Fibroblast of lung (primary cell): ENCODE data around the gene TMEM134.

Experiments used
- EZH2 ChIP-seq: IDR thresholded peaks from 2 replicates; pipeline ENCODE4 v1.5.1; 2012; ENCODE audit warnings: low read length, control low read depth, mild to moderate bottlenecking; ENCODE audit errors: missing control alignments
- TF ChIP-seq, protein P1 (sequence below), 2 donors: IDR thresholded peaks in 1 of 2; conservative IDR thresholded peaks in 1 of 2; 1 replicate in 1 of 2; 2 replicates in 1 of 2; pipeline ENCODE4 v1.5.1; 2011 to 2012; ENCODE audit warnings: low read length in 2 of 2, control low read depth in 1 of 2, inconsistent platforms in 1 of 2, low read depth in 1 of 2, mild to moderate bottlenecking in 1 of 2

DNA sequence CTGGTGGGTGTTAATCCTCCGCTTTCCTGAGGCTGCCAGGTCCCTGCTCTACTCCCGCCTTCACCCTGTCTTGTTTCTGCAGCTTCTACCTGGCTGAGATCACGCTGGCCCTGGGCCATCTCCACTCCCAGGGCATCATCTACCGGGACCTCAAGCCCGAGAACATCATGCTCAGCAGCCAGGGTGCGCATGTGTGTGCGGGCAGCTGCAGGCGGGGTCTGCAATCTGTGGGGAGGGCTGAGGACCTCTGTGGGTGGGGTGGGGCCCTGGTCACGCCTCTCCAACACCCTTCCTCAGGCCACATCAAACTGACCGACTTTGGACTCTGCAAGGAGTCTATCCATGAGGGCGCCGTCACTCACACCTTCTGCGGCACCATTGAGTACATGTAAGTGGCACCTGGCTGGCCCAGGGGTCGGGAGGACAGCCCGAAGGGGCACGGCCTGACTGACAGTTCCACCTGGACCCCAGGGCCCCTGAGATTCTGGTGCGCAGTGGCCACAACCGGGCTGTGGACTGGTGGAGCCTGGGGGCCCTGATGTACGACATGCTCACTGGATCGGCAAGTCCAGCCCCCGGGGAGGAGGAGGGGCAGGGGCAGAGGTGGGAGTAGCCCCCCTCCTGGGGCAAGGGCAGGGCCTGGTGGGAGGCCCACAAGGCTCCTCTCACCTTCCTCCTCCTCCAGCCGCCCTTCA lies 36.2 kb downstream of the TMEM134 start:
- TF ChIP-seq, protein P1, sequence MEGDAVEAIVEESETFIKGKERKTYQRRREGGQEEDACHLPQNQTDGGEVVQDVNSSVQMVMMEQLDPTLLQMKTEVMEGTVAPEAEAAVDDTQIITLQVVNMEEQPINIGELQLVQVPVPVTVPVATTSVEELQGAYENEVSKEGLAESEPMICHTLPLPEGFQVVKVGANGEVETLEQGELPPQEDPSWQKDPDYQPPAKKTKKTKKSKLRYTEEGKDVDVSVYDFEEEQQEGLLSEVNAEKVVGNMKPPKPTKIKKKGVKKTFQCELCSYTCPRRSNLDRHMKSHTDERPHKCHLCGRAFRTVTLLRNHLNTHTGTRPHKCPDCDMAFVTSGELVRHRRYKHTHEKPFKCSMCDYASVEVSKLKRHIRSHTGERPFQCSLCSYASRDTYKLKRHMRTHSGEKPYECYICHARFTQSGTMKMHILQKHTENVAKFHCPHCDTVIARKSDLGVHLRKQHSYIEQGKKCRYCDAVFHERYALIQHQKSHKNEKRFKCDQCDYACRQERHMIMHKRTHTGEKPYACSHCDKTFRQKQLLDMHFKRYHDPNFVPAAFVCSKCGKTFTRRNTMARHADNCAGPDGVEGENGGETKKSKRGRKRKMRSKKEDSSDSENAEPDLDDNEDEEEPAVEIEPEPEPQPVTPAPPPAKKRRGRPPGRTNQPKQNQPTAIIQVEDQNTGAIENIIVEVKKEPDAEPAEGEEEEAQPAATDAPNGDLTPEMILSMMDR (conservative IDR thresholded peaks at IDR 0.05 in 1 of 2, IDR thresholded peaks at IDR 0.05 in 1 of 2; ENCODE audit: low read depth in 1 of 2, low read length in 2 of 2): no peak
- no peak for TF ChIP-seq EZH2
